HG02938 (cell line): ENCODE results near the gene POLR1A.

Experiments
- ATAC-seq: cut with Tn5 transposase; IDR thresholded peaks from one replicate; pipeline ENCODE4 v1.9.1; 2021; ENCODE audit warnings: mild to moderate bottlenecking, moderate library complexity; ENCODE audit not compliant: unreplicated experiment

POLR1A gene

GRCh38 chr2:86023366-86023712, 82.3 kb downstream of the POLR1A start:
- no peak for ATAC-seq

GRCh38 chr2:86022661-86023365, 82.9 kb downstream of the POLR1A start:
- no peak for ATAC-seq

- ATAC-seq: no peak
These were observed 84.0 kb downstream of the POLR1A start for GRCh38 chr2:86021396-86022378.

- ATAC-seq: no peak
These were observed 84.7 kb downstream of the POLR1A start for GRCh38 chr2:86020984-86021383.

GRCh38 chr2:86019121-86019520, 86.6 kb downstream of the POLR1A start:
- ATAC-seq: no peak

GRCh38 chr2:86017901-86018896, 87.5 kb downstream of the POLR1A start:
- no peak for ATAC-seq

GRCh38 chr2:86016581-86016980, 89.1 kb downstream of the POLR1A start:
- no peak for ATAC-seq

GRCh38 chr2:86015699-86016098, 90.0 kb downstream of the POLR1A start:
- ATAC-seq: no peak

- no peak for ATAC-seq
These were observed 90.7 kb downstream of the POLR1A start for GRCh38 chr2:86015006-86015405.

GRCh38 chr2:86014493-86014892, 91.2 kb downstream of the POLR1A start:
- ATAC-seq: no peak

- no peak for ATAC-seq
These were observed 93.5 kb downstream of the POLR1A start for GRCh38 chr2:86012007-86012712.

- no peak for ATAC-seq
These were observed 94.2 kb downstream of the POLR1A start for GRCh38 chr2:86011449-86011941.

GRCh38 chr2:86010083-86010482, 95.6 kb downstream of the POLR1A start:
- ATAC-seq: no peak

- no peak for ATAC-seq
These were observed 99.2 kb downstream of the POLR1A start for GRCh38 chr2:86006524-86006923.

GRCh38 chr2:86003967-86004366, 101.7 kb downstream of the POLR1A start:
- no peak for ATAC-seq

- no peak for ATAC-seq
These were observed 102.6 kb downstream of the POLR1A start for GRCh38 chr2:86003104-86003503.

GRCh38 chr2:86002375-86002774, 103.3 kb downstream of the POLR1A start:
- ATAC-seq: no peak

- ATAC-seq: no peak
These were observed 104.4 kb downstream of the POLR1A start for GRCh38 chr2:86001326-86001725.

GRCh38 chr2:86000938-86001312, 104.8 kb downstream of the POLR1A start:
- no peak for ATAC-seq
